Thyroid gland (tissue), 4 donors: ENCODE data around the gene TSPAN11. TPM values are rescaled to one million over a fixed set of nuclear protein-coding genes. Genes with fewer than 3 reads are reported as not detected.

Experiments
- DNase-seq, 2 donors: peaks; one replicate each; pipeline ENCODE4 v3.0.0-alpha.2; 2019
- H3K27ac ChIP-seq, 3 donors: fragments of 200-600 bp; sonication (generic); 1 replicate in 2 of 3; 2 replicates in 1 of 3; pipeline ENCODE4 v1.5.1; 2016 to 2019; ENCODE audit warnings: mild to moderate bottlenecking in 1 of 3, moderate library complexity in 1 of 3
- H3K27me3 ChIP-seq: fragments of 200-600 bp; sonication (generic); one replicate; pipeline ENCODE4 v1.5.1; 2019
- H3K36me3 ChIP-seq, 2 donors: fragments of 200-600 bp; sonication (generic); one replicate each; pipeline ENCODE4 v1.5.1; 2016 to 2019
- H3K4me1 ChIP-seq, 2 donors: fragments of 200-600 bp; sonication (generic); one replicate each; pipeline ENCODE4 v1.5.1; 2017 to 2019
- H3K4me3 ChIP-seq, 3 donors: fragments of 200-600 bp; sonication (generic); replicated peaks in 1 of 3; 1 replicate in 2 of 3; 2 replicates in 1 of 3; pipeline ENCODE4 v1.5.1; 2016; ENCODE audit warnings: mild to moderate bottlenecking in 1 of 3
- H3K9me3 ChIP-seq: fragments of 200-600 bp; sonication (generic); one replicate; pipeline ENCODE4 v1.5.1; 2017
- CTCF ChIP-seq, 6 experiments: fragments of 200-600 bp in 3 of 6; fragments of 450-650 bp in 3 of 6; sonication (generic) in 3 of 6; IDR thresholded peaks; one replicate each; pipeline ENCODE4 v1.5.1; 2016 to 2019; ENCODE audit warnings: antibody characterized with exemption in 6 of 6, mild to moderate bottlenecking in 2 of 6, inconsistent platforms in 1 of 6, moderate library complexity in 1 of 6
- POLR2A ChIP-seq, 2 donors: fragments of 450-650 bp; IDR thresholded peaks; one replicate each; pipeline ENCODE4 v1.6.1; 2017; ENCODE audit warnings: antibody characterized with exemption in 2 of 2, mild to moderate bottlenecking in 2 of 2, moderate library complexity in 1 of 2
- WGBS, 2 donors: methylation state at CpG; one replicate each; pipeline ENCODE4 v1.1.5; 2017; 5-methylcytosine and 5-hydroxymethylcytosine counted together
- intact Hi-C: fragments of 100-400 bp; cut with DNase I; formaldehyde crosslinking; loops from one replicate; pipeline ENCODE4 v1.15.1; 2023
- total RNA-seq, 4 donors: library from RNA; depleted of rRNA; stranded (reverse); fragments of >200 nt; gene quantifications; one replicate each; pipeline ENCODE4 v1.2.3, GENCODE V29; 2016

Gene TSPAN11
- total RNA-seq, 4 donors from 2014 or later: 2.0 to 7.5 (median 4.4) TPM

GRCh38 chr12:30902596-30902995 is 24.0 kb upstream of the TSPAN11 start:
- 57 to 67% methylated on average over 4 of the region's 4 CpGs for WGBS, 2 donors
- no peaks in the 10 kb centered on the region for H3K27me3 ChIP-seq
- TF ChIP-seq CTCF (IDR thresholded peaks at IDR 0.05) (no peak), POLR2A (IDR thresholded peaks at IDR 0.05) (no peak)

GRCh38 chr12:30905463-30906009 is 21.0 kb upstream of the TSPAN11 start:
- intact Hi-C loops: no loop called here
- Histone ChIP-seq H3K4me1 (no peaks in the 10 kb centered on the region), H3K36me3 (no peaks in the 10 kb centered on the region), H3K27me3 (no peaks in the 10 kb centered on the region), H3K9me3 (no peaks in the 10 kb centered on the region), H3K27ac (no peak overlapping the region), H3K4me3 (no peak overlapping the region)
- DNase-seq: no peak
- no peak for TF ChIP-seq POLR2A (IDR thresholded peaks at IDR 0.05)
- TF ChIP-seq CTCF (IDR thresholded peaks at IDR 0.05): no peak
- 75 to 82% methylated on average over 6 of the region's 6 CpGs for WGBS, 2 donors

More at GRCh38 chr12:30902596-30902995, 24.0 kb upstream of the TSPAN11 start:
- H3K27ac ChIP-seq: no peak overlapping the region
- no peak overlapping the region for H3K4me3 ChIP-seq
- no peaks in the 10 kb centered on the region for H3K4me1 ChIP-seq
- H3K36me3 ChIP-seq: no peaks in the 10 kb centered on the region
- DNase-seq: no peak
- H3K9me3 ChIP-seq: no peaks in the 10 kb centered on the region
- intact Hi-C loops: no loop called here

GRCh38 chr12:30908076-30908721 is 18.3 kb upstream of the TSPAN11 start:
- H3K27me3 ChIP-seq: no peaks in the 10 kb centered on the region
- H3K4me3 ChIP-seq: no peak overlapping the region
- no peaks in the 10 kb centered on the region for H3K9me3 ChIP-seq
- intact Hi-C loops: no loop called here
- H3K4me1 ChIP-seq: no peaks in the 10 kb centered on the region
- WGBS, 2 donors: 81 to 84% methylated on average over 4 of the region's 4 CpGs
- no peak for TF ChIP-seq POLR2A (IDR thresholded peaks at IDR 0.05)
- TF ChIP-seq CTCF (IDR thresholded peaks at IDR 0.05): no peak
- no peak for DNase-seq
- no peak overlapping the region for H3K27ac ChIP-seq
- H3K36me3 ChIP-seq: no peaks in the 10 kb centered on the region

GRCh38 chr12:30908722-30909348 is 17.7 kb upstream of the TSPAN11 start:
- intact Hi-C loops: no loop called here
- WGBS, 2 donors: 46 to 52% methylated on average over 3 of the region's 3 CpGs
- no peak overlapping the region for H3K4me3 ChIP-seq
- TF ChIP-seq POLR2A (IDR thresholded peaks at IDR 0.05) (no peak), CTCF (IDR thresholded peaks at IDR 0.05) (no peak)
- no peaks in the 10 kb centered on the region for H3K9me3 ChIP-seq
- no peaks in the 10 kb centered on the region for H3K27me3 ChIP-seq
- no peak overlapping the region for H3K27ac ChIP-seq
- H3K4me1 ChIP-seq: no peaks in the 10 kb centered on the region
- H3K36me3 ChIP-seq: no peaks in the 10 kb centered on the region
- DNase-seq: no peak
